ENCODE data around the gene AGAP1.

- TF ChIP-seq RAD21 (conservative IDR thresholded peaks at IDR 0.05) (no peak), CTCF (IDR thresholded peaks at IDR 0.05; ENCODE audit: poor library complexity, severe bottlenecking) (no peak), POLR2AphosphoS5 (IDR thresholded peaks at IDR 0.05) (no peak), EZH2 (IDR thresholded peaks at IDR 0.05; ENCODE audit: borderline replicate concordance, insufficient read depth, low read length, poor library complexity, severe bottlenecking) (no peak), REST (IDR thresholded peaks at IDR 0.05; ENCODE audit: borderline replicate concordance) (no peak), TAF1 (IDR thresholded peaks at IDR 0.05; ENCODE audit: low read depth) (no peak), SMC3 (conservative IDR thresholded peaks at IDR 0.05; ENCODE audit: poor library complexity) (no peak)
These were observed 57.1 kb downstream of the AGAP1 start for GRCh38 chr2:235550946-235551345.

Measured in neural cell (in vitro differentiated cells).